ENCODE measurements around the gene CALM1. TPM values are rescaled to one million over a fixed set of nuclear protein-coding genes. Genes with fewer than 3 reads are reported as not detected.

CALM1 gene
- total and polyA plus RNA-seq, 2 donors (not counting 3 experiments of a cell fraction or from before 2014, with no cell fraction given), result 476 to 731 TPM

DNA sequence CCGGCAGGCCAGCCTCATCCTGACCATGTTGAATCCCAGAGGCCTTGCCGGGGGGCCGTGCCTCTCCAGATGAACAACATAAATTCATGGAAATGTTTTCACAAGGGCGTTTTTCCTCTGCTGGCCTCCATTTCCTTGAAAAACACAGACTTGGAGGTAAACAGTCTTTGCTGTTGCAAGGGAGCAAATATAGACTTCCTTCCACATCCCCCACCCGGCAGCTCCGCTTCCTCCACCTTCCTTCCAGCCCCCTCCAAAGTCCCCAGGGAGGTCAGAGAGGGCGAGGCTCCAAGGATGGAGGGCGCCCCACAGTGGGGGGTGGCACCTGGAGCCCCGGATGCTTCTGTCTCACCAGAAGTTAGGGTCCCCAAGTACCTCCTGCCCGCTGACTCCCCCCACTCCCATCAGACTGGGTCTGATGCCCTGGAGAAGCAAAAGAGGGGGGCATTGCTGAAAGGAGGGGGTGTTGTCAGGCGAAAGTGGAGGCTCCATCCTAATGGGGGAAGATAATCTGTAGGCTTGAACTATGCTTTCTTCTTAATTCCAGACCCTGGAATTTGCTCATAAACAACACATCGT is 31.1 kb downstream of the CALM1 start:
- CTCF ChIA-PET, result interaction anchor here (1.4 kb wide), 1 partner anchor 28 kb away, joined by 5 read pairs; no protein-coding TSS in a partner anchor
- H3K9me3 ChIP-seq (replicated peaks; ENCODE audit: control insufficient read depth, insufficient read depth, low read length), result no peaks in the 10 kb centered on the region
- H3K27ac ChIP-seq (ENCODE audit: insufficient read depth, low read depth, low read length), result no peak overlapping the region
- H3K9me1 ChIP-seq (replicated peaks; ENCODE audit: control insufficient read depth, extremely low read depth, insufficient read depth, low read length), result no peaks in the 10 kb centered on the region
- peak overlapping the region; percentile 28 for H2AFZ ChIP-seq (ENCODE audit: low read depth, low read length)
- BruUV-seq (replicated peaks), result no TSS peak
- peak; percentile 67 for FAIRE-seq
- H3K4me1 ChIP-seq (ENCODE audit: control insufficient read depth, extremely low read depth, insufficient read depth, low read length), result peaks cover 21% of the 10 kb centered on the region
- dilution Hi-C loops (cut with MboI; ENCODE audit: extremely low pct_ligation_motif_present, low sequenced_read_pairs), result no loop called here
- no peaks in the 10 kb centered on the region for H4K20me1 ChIP-seq (replicated peaks; ENCODE audit: control insufficient read depth, extremely low read depth, insufficient read depth, low read length)
- H3K79me2 ChIP-seq (ENCODE audit: control insufficient read depth, insufficient read depth, low read length), result no peaks in the 10 kb centered on the region
- no peaks in the 10 kb centered on the region for H3K36me3 ChIP-seq (ENCODE audit: control insufficient read depth in 2 of 2, extremely low read depth in 1 of 2, insufficient read depth in 2 of 2, low read length in 2 of 2)
- TF ChIP-seq POLR2AphosphoS5 (IDR thresholded peaks at IDR 0.05; ENCODE audit: insufficient read depth, low read depth, low read length) (no peak), FOS (IDR thresholded peaks at IDR 0.05; ENCODE audit: borderline replicate concordance, insufficient read depth, low read length) (no peak), EZH2 (IDR thresholded peaks at IDR 0.05; ENCODE audit: borderline replicate concordance, low read depth, low read length, severe bottlenecking) (no peak), MYC (IDR thresholded peaks at IDR 0.05; ENCODE audit: low read depth, low read length) (no peak), POLR2A (IDR thresholded peaks at IDR 0.05; ENCODE audit: low read depth, low read length) (no peak), JUN (IDR thresholded peaks at IDR 0.05; ENCODE audit: borderline replicate concordance, insufficient read depth, insufficient read length, low read depth) (no peak), GATA2 (IDR thresholded peaks at IDR 0.05; ENCODE audit: insufficient read depth, insufficient read length, low read depth, low read length) (no peak), CTCF (IDR thresholded peaks at IDR 0.05; ENCODE audit: extremely low read depth in 1 of 2, insufficient read depth in 1 of 2, low read depth in 1 of 2, low read length in 2 of 2) (no peak), MAX (IDR thresholded peaks at IDR 0.05; ENCODE audit: insufficient read depth, insufficient read length) (no peak)
- peak; percentile 82 for DNase-seq (ENCODE audit: low read depth, low spot score)
- no peak overlapping the region for H3K4me2 ChIP-seq (ENCODE audit: insufficient read depth, low read length)
- POLR2A ChIA-PET, result no interaction called here
- H3K4me3 ChIP-seq (replicated peaks in 1 of 3; ENCODE audit: insufficient read depth in 1 of 3, low read depth in 1 of 3, low read length in 3 of 3), result no peak overlapping the region
- H3K27me3 ChIP-seq (ENCODE audit: control insufficient read depth in 2 of 2, insufficient read depth in 2 of 2, low read length in 2 of 2), result no peaks in the 10 kb centered on the region
- intact Hi-C loops (cut with micrococcal nuclease), result loop anchor here (1.0 kb wide), 3 partner anchors 9 to 19 kb away; no protein-coding TSS in a partner anchor
- H3K9ac ChIP-seq (replicated peaks; ENCODE audit: extremely low read depth, insufficient read depth, low read length), result no peak overlapping the region
